Measurements from ENCODE around the gene RAPGEF1.

RAPGEF1 gene

DNA sequence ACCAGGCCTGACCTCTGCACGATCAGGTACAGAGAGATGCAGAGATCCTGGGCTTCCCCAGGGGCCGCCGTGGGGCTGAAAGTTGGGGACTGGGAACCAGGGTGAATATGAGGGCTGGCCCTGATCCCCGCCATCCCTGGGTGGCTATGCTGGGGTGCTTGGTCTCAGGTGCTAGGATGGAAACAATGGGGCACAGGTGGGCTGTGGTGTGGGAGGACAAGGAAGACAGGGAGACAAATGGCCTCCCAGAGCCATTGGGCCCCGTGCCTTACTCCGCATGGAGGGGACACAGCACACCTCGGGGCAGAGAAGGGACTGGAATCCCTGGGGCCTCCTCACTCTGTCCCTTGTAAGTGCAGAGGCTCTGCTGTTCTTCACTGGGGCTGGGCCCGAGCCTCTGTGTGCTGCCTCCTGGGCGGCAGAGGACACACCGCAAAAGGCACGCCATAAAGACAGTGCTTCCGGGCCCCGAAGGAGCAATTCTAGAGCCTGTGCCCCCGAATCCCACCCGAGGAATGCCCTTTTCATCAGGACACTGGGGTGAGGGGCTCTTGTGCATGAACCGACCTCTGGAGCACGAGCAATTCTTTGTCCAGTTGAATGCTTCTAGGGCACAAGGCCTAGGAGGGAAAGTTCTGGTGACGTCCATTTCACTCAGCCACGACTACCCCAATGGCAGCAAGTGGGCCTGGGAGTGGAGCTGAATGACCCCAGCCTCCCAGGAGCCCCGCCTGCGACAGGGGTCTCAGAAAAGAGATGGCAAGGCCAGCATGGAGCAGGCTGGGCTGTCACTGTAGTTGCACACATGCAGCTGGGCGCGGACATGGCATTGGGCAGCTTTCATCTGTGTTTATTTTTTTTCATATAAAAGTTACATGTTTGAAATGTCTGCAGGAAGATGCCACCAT lies 163.7 kb downstream of the RAPGEF1 start:
- no peak for DNase-seq (ENCODE audit: low read depth)
- no peak overlapping the region for H3K4me3 ChIP-seq (ENCODE audit: control insufficient read depth, low read depth, low read length)
- TF ChIP-seq, protein P1, sequence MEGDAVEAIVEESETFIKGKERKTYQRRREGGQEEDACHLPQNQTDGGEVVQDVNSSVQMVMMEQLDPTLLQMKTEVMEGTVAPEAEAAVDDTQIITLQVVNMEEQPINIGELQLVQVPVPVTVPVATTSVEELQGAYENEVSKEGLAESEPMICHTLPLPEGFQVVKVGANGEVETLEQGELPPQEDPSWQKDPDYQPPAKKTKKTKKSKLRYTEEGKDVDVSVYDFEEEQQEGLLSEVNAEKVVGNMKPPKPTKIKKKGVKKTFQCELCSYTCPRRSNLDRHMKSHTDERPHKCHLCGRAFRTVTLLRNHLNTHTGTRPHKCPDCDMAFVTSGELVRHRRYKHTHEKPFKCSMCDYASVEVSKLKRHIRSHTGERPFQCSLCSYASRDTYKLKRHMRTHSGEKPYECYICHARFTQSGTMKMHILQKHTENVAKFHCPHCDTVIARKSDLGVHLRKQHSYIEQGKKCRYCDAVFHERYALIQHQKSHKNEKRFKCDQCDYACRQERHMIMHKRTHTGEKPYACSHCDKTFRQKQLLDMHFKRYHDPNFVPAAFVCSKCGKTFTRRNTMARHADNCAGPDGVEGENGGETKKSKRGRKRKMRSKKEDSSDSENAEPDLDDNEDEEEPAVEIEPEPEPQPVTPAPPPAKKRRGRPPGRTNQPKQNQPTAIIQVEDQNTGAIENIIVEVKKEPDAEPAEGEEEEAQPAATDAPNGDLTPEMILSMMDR (conservative IDR thresholded peaks at IDR 0.05; ENCODE audit: control insufficient read depth, insufficient read depth, low read depth, low read length), result no peak

DNA sequence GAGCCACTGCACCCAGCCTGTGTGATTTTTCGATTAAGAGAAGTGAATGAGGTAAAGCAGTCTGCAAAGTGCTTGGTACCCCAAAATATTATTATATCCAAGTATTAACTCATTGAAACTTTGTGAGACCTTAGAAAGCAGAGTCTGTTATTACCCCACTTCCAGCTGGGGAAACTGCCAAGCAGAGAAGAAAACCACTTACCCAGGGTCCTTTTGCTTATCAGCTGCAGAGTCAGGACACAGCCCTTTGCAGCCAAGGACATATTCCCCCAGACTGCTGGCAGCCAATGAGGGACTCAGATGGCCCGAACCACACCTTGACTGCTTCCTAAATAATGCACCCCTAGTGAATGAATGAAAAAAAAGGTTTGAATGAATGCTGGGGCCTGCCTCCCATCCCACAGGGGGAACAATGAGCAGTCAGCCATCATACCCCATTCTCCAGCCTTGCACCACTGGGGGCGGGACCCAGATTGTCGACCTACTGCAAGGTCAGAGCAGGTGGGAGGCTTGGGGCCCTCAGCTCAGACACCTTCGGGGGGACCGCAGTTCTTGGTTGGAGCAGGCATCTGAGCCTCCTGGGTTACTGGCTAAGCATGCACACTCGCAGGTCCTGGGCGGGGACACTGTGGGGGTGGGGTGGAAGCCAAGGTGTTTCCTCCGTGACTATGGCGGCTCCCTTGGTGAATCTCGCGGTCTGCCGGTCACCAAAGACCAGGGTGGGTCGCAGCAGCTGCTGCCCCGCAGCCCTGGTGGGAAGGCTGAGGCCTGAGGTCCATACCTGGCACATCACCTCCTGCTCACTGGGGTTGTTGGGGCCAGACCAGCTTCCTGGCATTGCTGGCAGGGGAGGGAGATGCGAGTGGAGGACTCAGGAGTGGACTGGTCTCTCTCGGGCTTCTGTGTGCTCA lies 164.9 kb downstream of the RAPGEF1 start:
- DNase-seq (ENCODE audit: low read depth), result no peak
- TF ChIP-seq, protein P1 (conservative IDR thresholded peaks at IDR 0.05; ENCODE audit: control insufficient read depth, insufficient read depth, low read depth, low read length), result no peak
- no peak overlapping the region for H3K4me3 ChIP-seq (ENCODE audit: control insufficient read depth, low read depth, low read length)

DNA sequence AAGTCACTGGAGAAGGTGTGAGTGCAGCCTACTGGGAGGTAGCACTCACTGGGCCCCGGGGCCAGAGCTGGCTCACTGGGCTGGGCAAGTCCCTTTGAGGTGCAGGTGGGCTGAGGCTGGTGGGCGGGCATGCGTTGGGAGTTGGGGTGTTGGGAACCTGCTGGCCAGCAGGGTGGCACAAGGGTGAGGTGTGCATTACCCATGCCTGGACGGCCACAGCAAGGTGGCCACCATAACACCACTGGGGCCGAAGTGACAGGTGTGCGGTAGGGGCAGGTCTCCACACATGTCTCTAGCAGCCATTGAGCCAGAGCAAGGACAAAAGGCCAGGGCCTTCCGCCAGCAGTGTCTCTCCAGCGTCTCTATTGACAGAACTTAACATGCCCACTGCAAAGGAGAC lies 172.0 kb downstream of the RAPGEF1 start:
- no peak for DNase-seq (ENCODE audit: low read depth)
- no peak overlapping the region for H3K4me3 ChIP-seq (ENCODE audit: control insufficient read depth, low read depth, low read length)
- TF ChIP-seq, protein P1 (conservative IDR thresholded peaks at IDR 0.05; ENCODE audit: control insufficient read depth, insufficient read depth, low read depth, low read length), result no peak

DNA sequence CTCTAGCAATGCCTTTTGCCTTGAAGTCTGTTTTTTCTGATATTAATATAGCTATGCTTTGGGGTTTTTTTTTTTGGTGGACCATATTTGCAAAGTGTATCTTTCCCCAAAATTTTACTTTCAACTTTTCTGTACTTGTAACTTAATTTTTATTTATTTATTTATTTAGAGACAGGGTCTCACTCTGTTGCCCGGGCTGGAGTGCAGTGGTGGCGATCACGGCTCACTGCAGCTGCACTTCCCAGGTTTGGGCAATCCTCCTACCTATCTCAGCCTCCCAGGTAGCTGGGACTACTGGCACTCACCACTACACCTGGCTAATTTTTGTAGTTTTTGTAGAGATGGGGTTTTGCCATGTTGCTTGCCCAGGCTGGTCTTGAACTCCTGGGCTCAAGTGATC lies 173.7 kb downstream of the RAPGEF1 start:
- no peak overlapping the region for H3K4me3 ChIP-seq (ENCODE audit: control insufficient read depth, low read depth, low read length)
- TF ChIP-seq, protein P1 (conservative IDR thresholded peaks at IDR 0.05; ENCODE audit: control insufficient read depth, insufficient read depth, low read depth, low read length), result no peak
- no peak for DNase-seq (ENCODE audit: low read depth)

DNA sequence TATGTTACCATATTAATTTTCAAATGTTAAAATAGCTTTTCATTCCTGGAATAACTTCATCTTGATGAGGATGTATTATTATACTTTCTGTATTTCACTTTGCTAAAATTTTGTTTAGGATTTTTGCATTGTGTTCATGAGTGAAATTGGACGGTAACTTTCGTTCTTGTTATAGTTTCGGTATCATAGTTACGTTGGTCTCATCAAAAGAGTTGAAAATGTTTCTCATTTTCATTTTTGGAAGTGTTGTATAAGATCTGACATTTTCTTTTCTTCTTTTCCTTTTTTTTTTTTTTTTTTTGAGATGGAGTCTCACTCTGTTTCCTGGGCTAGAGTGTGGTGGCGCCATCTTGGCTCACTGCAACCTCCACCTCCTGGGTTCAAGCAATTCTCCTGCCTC lies 174.5 kb downstream of the RAPGEF1 start:
- H3K4me3 ChIP-seq (ENCODE audit: control insufficient read depth, low read depth, low read length), result no peak overlapping the region
- TF ChIP-seq, protein P1 (conservative IDR thresholded peaks at IDR 0.05; ENCODE audit: control insufficient read depth, insufficient read depth, low read depth, low read length), result no peak
- DNase-seq (ENCODE audit: low read depth), result no peak

DNA sequence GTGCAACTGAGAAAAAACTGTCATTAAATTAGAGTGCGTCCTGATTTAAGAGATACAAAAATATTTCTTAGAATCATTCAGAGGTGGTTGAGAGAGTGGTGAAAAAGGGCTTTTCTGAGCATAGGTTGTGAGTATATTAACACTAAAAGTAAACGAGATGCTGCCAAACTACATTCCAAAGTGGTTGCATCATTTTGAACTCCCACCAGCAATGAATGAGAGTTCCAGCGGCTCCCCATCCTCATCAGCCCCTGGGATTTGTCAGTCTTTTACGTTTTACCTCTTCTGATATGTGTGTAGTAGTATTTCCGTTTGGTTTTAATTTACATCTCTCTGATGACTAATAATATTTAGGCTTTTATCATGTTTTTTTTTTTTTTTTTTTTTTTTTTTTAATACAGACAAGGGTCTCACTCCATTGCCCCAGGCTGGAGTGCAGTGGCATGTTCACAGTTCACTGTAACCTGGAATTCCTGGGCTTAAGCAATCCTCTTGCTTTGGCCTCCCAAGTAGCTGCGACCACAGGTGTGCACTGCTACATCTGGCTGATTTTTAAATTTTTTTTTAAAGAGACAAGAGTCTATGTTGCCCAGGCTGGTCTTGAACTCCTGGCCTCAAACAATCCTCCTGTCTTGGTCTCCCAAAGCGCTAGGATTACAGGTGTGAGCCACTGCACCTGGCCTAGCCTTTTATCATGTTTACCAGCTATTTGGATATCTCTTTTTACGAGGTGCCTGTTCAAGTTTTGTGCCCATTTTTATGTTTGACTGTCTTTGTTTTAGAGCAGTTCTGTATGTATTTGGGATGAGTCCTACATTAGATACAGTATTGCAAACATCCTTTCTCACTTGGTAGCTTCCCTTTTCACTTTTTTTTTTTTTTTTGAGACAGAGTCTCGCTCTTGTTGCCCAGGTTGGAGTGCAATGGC lies 177.6 kb downstream of the RAPGEF1 start:
- TF ChIP-seq, protein P1 (conservative IDR thresholded peaks at IDR 0.05; ENCODE audit: control insufficient read depth, insufficient read depth, low read depth, low read length), result no peak
- H3K4me3 ChIP-seq (ENCODE audit: control insufficient read depth, low read depth, low read length), result no peak overlapping the region
- DNase-seq (ENCODE audit: low read depth), result peak; percentile 39
